Fibroblast of skin of left biceps (primary cell): Measurements from ENCODE around the gene NFKBIE.
"Not testable (repeated sequence)": the region's sequence is repeated elsewhere in the genome, so short reads cannot be mapped to it uniquely, and the experiment has no call there.

Source experiments
- DNase-seq, 2 experiments: peaks; one replicate each; pipeline ENCODE4 v3.0.0-alpha.2; 2013; ENCODE audit warnings: low read depth in 2 of 2

The NFKBIE gene

GRCh38 chr6:44265007-44265721 is at the start of gene NFKBIE:
TSS of gene NFKBIE (minus strand) at chr6:44265551. CDS start at chr6:44265346, 205 bp downstream.
- peak; percentile 53 to 58 for DNase-seq

- DNase-seq: not testable (repeated sequence)
These were observed 49.3 kb upstream of the NFKBIE start for GRCh38 chr6:44314657-44315056.

- DNase-seq: peak; percentile 55 to 61
These were observed 47.8 kb upstream of the NFKBIE start, which contains the start of gene AARS2 for GRCh38 chr6:44312901-44313788. TSS of gene AARS2 (minus strand) at chr6:44313347. CDS start at chr6:44313323, 24 bp downstream.

- DNase-seq: no peak
These were observed 46.4 kb upstream of the NFKBIE start for GRCh38 chr6:44311767-44312166.

- DNase-seq: no peak
These were observed 46.0 kb upstream of the NFKBIE start for GRCh38 chr6:44311304-44311703.

- DNase-seq: no peak
These were observed 44.9 kb upstream of the NFKBIE start for GRCh38 chr6:44310241-44310640.

GRCh38 chr6:44309631-44310030 is 44.3 kb upstream of the NFKBIE start:
- DNase-seq: no peak

GRCh38 chr6:44309092-44309491 is 43.7 kb upstream of the NFKBIE start:
- DNase-seq: no peak

- no peak for DNase-seq
These were observed 41.9 kb upstream of the NFKBIE start for GRCh38 chr6:44307217-44307616.

GRCh38 chr6:44306710-44307109 is 41.4 kb upstream of the NFKBIE start:
- DNase-seq: no peak

- DNase-seq: no peak
These were observed 39.9 kb upstream of the NFKBIE start for GRCh38 chr6:44305200-44305725.

GRCh38 chr6:44304282-44305199 is 39.2 kb upstream of the NFKBIE start:
- DNase-seq: no peak

GRCh38 chr6:44303842-44304241 is 38.5 kb upstream of the NFKBIE start:
- DNase-seq: no peak

- no peak for DNase-seq
These were observed 37.5 kb upstream of the NFKBIE start for GRCh38 chr6:44302856-44303255.

GRCh38 chr6:44301782-44302564 is 36.6 kb upstream of the NFKBIE start:
- no peak for DNase-seq

GRCh38 chr6:44301106-44301505 is 35.8 kb upstream of the NFKBIE start:
- DNase-seq: no peak

GRCh38 chr6:44300292-44300823 is 35.0 kb upstream of the NFKBIE start:
- no peak for DNase-seq

GRCh38 chr6:44298864-44299263 is 33.5 kb upstream of the NFKBIE start:
- no peak for DNase-seq

GRCh38 chr6:44298055-44298803 is 32.9 kb upstream of the NFKBIE start:
- no peak for DNase-seq
